Panc1 (cell line): ENCODE data around the gene SLC25A41. TPM values are rescaled to one million over a fixed set of nuclear protein-coding genes. Genes with fewer than 3 reads are reported as not detected.

Source experiments
- ATAC-seq: fragments of 200-7000 bp; cut with Tn5 transposase; 2 replicates; pipeline ENCODE4 v1.9.1; 2020; ENCODE audit warnings: mild to moderate bottlenecking, moderate library complexity
- BruUV-seq: library from RNA; stranded (reverse); fragments of 400-500 nt; replicated peaks from 2 replicates; lab custom pipeline; 2021; lab: Mats Ljungman, UMichigan
- CTCF ChIA-PET: fragments of 300-600 bp; sonication (Branson Sonifier 250); formaldehyde crosslinking; loops from one replicate; lab custom pipeline; 2022; ENCODE audit warnings: antibody characterized with exemption; lab: Charles Lee
- POLR2A ChIA-PET: fragments of 300-600 bp; sonication (Branson Sonifier 250); formaldehyde crosslinking; loops from one replicate; lab custom pipeline; 2022; ENCODE audit warnings: antibody characterized with exemption; lab: Charles Lee
- DNase-seq: peaks from one replicate; pipeline ENCODE4 v3.0.0-alpha.2; 2010; ENCODE audit warnings: low read depth, low spot score
- H3K27ac ChIP-seq: 2 replicates; pipeline ENCODE4 v1.5.1; 2011; ENCODE audit warnings: mild to moderate bottlenecking, low read length, inconsistent platforms
- H3K27me3 ChIP-seq: fragments of 200-500 bp; sonication (Bioruptor generic); 2 replicates; pipeline ENCODE4 v1.6.0; 2014; ENCODE audit warnings: low read length, inconsistent platforms; ENCODE audit not compliant: control insufficient read depth, insufficient read depth
- H3K36me3 ChIP-seq: fragments of 200-500 bp; sonication (Bioruptor generic); 2 replicates; pipeline ENCODE4 v1.5.1; 2014; ENCODE audit warnings: inconsistent platforms, mild to moderate bottlenecking, low read length, moderate library complexity; ENCODE audit not compliant: control insufficient read depth, insufficient read depth
- H3K4me1 ChIP-seq: 2 replicates; pipeline ENCODE4 v1.5.1; 2011; ENCODE audit warnings: inconsistent platforms, mild to moderate bottlenecking, low read length, moderate library complexity; ENCODE audit not compliant: control insufficient read depth, insufficient read depth
- H3K4me3 ChIP-seq, 2 experiments: 2 replicates each; pipeline ENCODE4 v1.5.1; 2011 to 2012; ENCODE audit warnings: low read depth in 2 of 2, low read length in 2 of 2, mild to moderate bottlenecking in 2 of 2, inconsistent platforms in 1 of 2, moderate library complexity in 1 of 2
- H3K9me3 ChIP-seq: fragments of 200-500 bp; sonication (Bioruptor generic); 2 replicates; pipeline ENCODE4 v1.5.1; 2014; ENCODE audit warnings: low read depth, mild to moderate bottlenecking, inconsistent platforms, low read length, moderate library complexity; ENCODE audit not compliant: control insufficient read depth, insufficient read depth
- POLR2AphosphoS5 ChIP-seq: IDR thresholded peaks from 2 replicates; pipeline ENCODE4 v1.6.1; 2012; ENCODE audit warnings: mild to moderate bottlenecking, low read depth, low read length, moderate library complexity
- SIN3A ChIP-seq: IDR thresholded peaks from 2 replicates; pipeline ENCODE4 v1.6.1; 2012; ENCODE audit warnings: low read depth, mild to moderate bottlenecking, low read length, moderate library complexity, borderline replicate concordance; ENCODE audit not compliant: insufficient read depth
- TCF7L2 ChIP-seq: IDR thresholded peaks from 2 replicates; pipeline ENCODE4 v1.6.1; 2011; ENCODE audit warnings: mild to moderate bottlenecking, low read depth, low read length, inconsistent platforms
- in situ Hi-C: cut with HindIII; loops from 2 replicates; pipeline ENCODE4 v1.10.0; 2016; ENCODE audit warnings: low sequenced_read_pairs, low pct_unique_long_range_greater_than_20kb
- intact Hi-C: fragments of 100-400 bp; cut with micrococcal nuclease; formaldehyde crosslinking; loops from one replicate; pipeline ENCODE4 v1.10.0; 2022; ENCODE audit not compliant: unreplicated experiment
- total RNA-seq: library from RNA; stranded (reverse); gene quantifications from one replicate; pipeline ENCODE4 v1.2.1, GENCODE V29; 2021; ENCODE audit not compliant: unreplicated experiment
- TF ChIP-seq, protein P1 (sequence below): fragments of 450-650 bp; IDR thresholded peaks from 2 replicates; pipeline ENCODE4 v1.5.1; 2017; ENCODE audit warnings: mild to moderate bottlenecking
- TF ChIP-seq, protein P2 (sequence below), 2 experiments: IDR thresholded peaks; 2 replicates each; pipeline ENCODE4 v1.6.1; 2011 to 2012; ENCODE audit warnings: low read depth in 2 of 2, control low read depth in 1 of 2, low read length in 1 of 2, mild to moderate bottlenecking in 1 of 2, moderate library complexity in 1 of 2; ENCODE audit not compliant: insufficient read depth in 1 of 2

SLC25A41 gene
- total RNA-seq, 1 experiment from 2014 or later = 0.21 TPM

DNA sequence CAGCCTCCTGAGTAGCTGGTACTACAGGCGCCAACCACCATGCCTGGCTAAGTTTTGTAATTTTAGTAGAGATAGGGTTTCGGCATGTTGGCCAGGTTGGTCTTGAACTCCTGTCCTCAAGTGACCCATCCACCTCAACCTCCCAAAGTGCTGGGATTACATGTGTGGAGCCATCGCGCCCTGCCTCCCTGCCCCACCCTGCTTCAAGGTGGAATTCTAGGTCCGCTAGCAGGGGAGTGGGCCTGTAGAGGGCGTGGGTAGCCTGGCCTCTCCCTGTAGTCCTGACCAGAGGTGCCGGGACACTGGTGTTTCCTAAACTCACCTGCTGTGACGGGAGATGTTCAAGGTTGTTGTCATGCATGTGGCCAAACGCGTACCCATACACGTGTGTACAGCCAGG is 398 bp downstream of the SLC25A41 start:
- Histone ChIP-seq H3K36me3 (no peaks in the 10 kb centered on the region), H3K4me3 (no peak overlapping the region), H3K27ac (no peak overlapping the region), H3K9me3 (no peaks in the 10 kb centered on the region), H3K27me3 (no peaks in the 10 kb centered on the region), H3K4me1 (no peaks in the 10 kb centered on the region)
- intact Hi-C loops (no loop called here), in situ Hi-C loops (no loop called here)
- no TSS peak for BruUV-seq
- POLR2A ChIA-PET = no interaction called here
- CTCF ChIA-PET = no interaction called here
- ATAC-seq = no peak
- TF ChIP-seq POLR2AphosphoS5 = no peak
- no peak for TF ChIP-seq TCF7L2
- TF ChIP-seq, protein P1, sequence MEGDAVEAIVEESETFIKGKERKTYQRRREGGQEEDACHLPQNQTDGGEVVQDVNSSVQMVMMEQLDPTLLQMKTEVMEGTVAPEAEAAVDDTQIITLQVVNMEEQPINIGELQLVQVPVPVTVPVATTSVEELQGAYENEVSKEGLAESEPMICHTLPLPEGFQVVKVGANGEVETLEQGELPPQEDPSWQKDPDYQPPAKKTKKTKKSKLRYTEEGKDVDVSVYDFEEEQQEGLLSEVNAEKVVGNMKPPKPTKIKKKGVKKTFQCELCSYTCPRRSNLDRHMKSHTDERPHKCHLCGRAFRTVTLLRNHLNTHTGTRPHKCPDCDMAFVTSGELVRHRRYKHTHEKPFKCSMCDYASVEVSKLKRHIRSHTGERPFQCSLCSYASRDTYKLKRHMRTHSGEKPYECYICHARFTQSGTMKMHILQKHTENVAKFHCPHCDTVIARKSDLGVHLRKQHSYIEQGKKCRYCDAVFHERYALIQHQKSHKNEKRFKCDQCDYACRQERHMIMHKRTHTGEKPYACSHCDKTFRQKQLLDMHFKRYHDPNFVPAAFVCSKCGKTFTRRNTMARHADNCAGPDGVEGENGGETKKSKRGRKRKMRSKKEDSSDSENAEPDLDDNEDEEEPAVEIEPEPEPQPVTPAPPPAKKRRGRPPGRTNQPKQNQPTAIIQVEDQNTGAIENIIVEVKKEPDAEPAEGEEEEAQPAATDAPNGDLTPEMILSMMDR = no peak
- TF ChIP-seq, protein P2, sequence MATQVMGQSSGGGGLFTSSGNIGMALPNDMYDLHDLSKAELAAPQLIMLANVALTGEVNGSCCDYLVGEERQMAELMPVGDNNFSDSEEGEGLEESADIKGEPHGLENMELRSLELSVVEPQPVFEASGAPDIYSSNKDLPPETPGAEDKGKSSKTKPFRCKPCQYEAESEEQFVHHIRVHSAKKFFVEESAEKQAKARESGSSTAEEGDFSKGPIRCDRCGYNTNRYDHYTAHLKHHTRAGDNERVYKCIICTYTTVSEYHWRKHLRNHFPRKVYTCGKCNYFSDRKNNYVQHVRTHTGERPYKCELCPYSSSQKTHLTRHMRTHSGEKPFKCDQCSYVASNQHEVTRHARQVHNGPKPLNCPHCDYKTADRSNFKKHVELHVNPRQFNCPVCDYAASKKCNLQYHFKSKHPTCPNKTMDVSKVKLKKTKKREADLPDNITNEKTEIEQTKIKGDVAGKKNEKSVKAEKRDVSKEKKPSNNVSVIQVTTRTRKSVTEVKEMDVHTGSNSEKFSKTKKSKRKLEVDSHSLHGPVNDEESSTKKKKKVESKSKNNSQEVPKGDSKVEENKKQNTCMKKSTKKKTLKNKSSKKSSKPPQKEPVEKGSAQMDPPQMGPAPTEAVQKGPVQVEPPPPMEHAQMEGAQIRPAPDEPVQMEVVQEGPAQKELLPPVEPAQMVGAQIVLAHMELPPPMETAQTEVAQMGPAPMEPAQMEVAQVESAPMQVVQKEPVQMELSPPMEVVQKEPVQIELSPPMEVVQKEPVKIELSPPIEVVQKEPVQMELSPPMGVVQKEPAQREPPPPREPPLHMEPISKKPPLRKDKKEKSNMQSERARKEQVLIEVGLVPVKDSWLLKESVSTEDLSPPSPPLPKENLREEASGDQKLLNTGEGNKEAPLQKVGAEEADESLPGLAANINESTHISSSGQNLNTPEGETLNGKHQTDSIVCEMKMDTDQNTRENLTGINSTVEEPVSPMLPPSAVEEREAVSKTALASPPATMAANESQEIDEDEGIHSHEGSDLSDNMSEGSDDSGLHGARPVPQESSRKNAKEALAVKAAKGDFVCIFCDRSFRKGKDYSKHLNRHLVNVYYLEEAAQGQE (IDR thresholded peaks at IDR 0.05; ENCODE audit: insufficient read depth in 1 of 2, low read depth in 2 of 2, low read length in 1 of 2) = no peak
- TF ChIP-seq SIN3A = no peak
- DNase-seq = no peak

DNA sequence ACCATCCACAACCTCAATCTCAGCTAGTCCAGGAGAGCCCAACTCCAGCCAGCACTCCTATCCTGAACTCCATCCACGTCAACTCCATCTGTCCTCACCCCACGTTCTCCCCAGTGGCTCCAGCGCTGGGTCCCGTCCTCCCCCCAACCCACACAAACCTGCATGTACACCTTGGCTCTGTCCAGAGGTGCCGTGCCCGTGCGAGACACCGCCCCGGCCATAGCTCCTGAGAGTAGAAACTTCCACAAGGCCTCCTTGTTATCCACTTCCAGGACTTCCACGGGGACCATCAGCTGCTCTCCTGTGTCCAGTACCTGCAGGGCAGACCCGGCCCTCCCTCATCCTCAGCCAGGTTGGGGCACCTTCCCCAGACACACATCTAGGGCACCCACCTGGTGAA is 1.7 kb downstream of the SLC25A41 start:
- Histone ChIP-seq H3K36me3 (no peaks in the 10 kb centered on the region), H3K4me3 (no peak overlapping the region), H3K27ac (no peak overlapping the region), H3K4me1 (no peaks in the 10 kb centered on the region), H3K27me3 (no peaks in the 10 kb centered on the region), H3K9me3 (no peaks in the 10 kb centered on the region)
- TF ChIP-seq, protein P2 (IDR thresholded peaks at IDR 0.05; ENCODE audit: insufficient read depth in 1 of 2, low read depth in 2 of 2, low read length in 1 of 2) = no peak
- TF ChIP-seq SIN3A (no peak), POLR2AphosphoS5 (no peak), TCF7L2 (no peak)
- TF ChIP-seq, protein P1 = no peak
- no TSS peak for BruUV-seq
- POLR2A ChIA-PET = interaction anchor here (0.7 kb wide), 1 partner anchor 25 kb away, joined by 5 read pairs; no protein-coding TSS in a partner anchor
- in situ Hi-C loops = no loop called here
- intact Hi-C loops = no loop called here
- DNase-seq = no peak
- CTCF ChIA-PET = no interaction called here
- no peak for ATAC-seq
